IMR-90 (cell line): ENCODE data around the gene PSMB3. TPM values are rescaled to one million over a fixed set of nuclear protein-coding genes. Genes with fewer than 3 reads are reported as not detected.
A peak's percentile ranks its signal among the peaks of the same experiment; 100 is the strongest.

Experiments used
- ATAC-seq: fragments of 200-7000 bp; cut with Tn5 transposase; 2 replicates; pipeline ENCODE4 v1.9.1; 2020; ENCODE audit warnings: low read depth, mild to moderate bottlenecking, moderate library complexity
- BruUV-seq: library from RNA; stranded (reverse); fragments of 400-500 nt; replicated peaks from 2 replicates; lab custom pipeline; 2021; lab: Mats Ljungman, UMichigan
- CTCF ChIA-PET: fragments of 300-600 bp; formaldehyde crosslinking; extraction: SDS; loops from one replicate; lab custom pipeline; 2021; ENCODE audit warnings: antibody characterized with exemption; lab: Yijun Ruan, JAX
- POLR2A ChIA-PET: fragments of 300-600 bp; sonication (Branson Sonifier 250); formaldehyde crosslinking; loops from one replicate; lab custom pipeline; 2022; ENCODE audit warnings: antibody characterized with exemption; ENCODE audit not compliant: unreplicated experiment; lab: Charles Lee
- DNase-seq: peaks from one replicate; pipeline ENCODE4 v3.0.0; 2013
- H2AFZ ChIP-seq: replicated peaks from 2 replicates; pipeline ENCODE3; 2013; ENCODE audit warnings: low read length, mild to moderate bottlenecking; ENCODE audit not compliant: poor library complexity
- H2AK5ac ChIP-seq: 2 replicates; pipeline ENCODE4 v1.6.1; 2013; ENCODE audit warnings: low read depth, low read length, inconsistent platforms
- H2AK9ac ChIP-seq: replicated peaks from 2 replicates; pipeline ENCODE3; 2013; ENCODE audit warnings: mild to moderate bottlenecking, low read depth, low read length, moderate library complexity; ENCODE audit not compliant: poor library complexity
- H2BK120ac ChIP-seq: 2 replicates; pipeline ENCODE4 v1.6.1; 2013; ENCODE audit warnings: low read depth, low read length, inconsistent platforms
- H2BK15ac ChIP-seq: 3 replicates; pipeline ENCODE4 v1.6.1; 2013; ENCODE audit warnings: low read depth, low read length, inconsistent platforms
- H2BK20ac ChIP-seq: 2 replicates; pipeline ENCODE4 v1.6.1; 2013; ENCODE audit warnings: low read depth, mild to moderate bottlenecking, inconsistent platforms, low read length, moderate library complexity
- H2BK5ac ChIP-seq: 2 replicates; pipeline ENCODE4 v1.6.1; 2013; ENCODE audit warnings: mild to moderate bottlenecking, low read depth, low read length, inconsistent platforms; ENCODE audit not compliant: poor library complexity, severe bottlenecking
- H3K14ac ChIP-seq: replicated peaks from 2 replicates; pipeline ENCODE4 v1.6.1; 2013; ENCODE audit warnings: low read depth, low read length, inconsistent platforms
- H3K18ac ChIP-seq: 2 replicates; pipeline ENCODE4 v1.6.1; 2013; ENCODE audit warnings: low read depth, low read length, control low read depth
- H3K23ac ChIP-seq: 2 replicates; pipeline ENCODE4 v1.6.1; 2013; ENCODE audit warnings: low read depth, low read length, inconsistent platforms
- H3K27ac ChIP-seq: 2 replicates; pipeline ENCODE4 v1.5.1; 2013; ENCODE audit warnings: mild to moderate bottlenecking, control low read depth, low read length; ENCODE audit not compliant: insufficient read depth
- H3K27me3 ChIP-seq: 2 replicates; pipeline ENCODE4 v1.6.1; 2013; ENCODE audit warnings: low read length; ENCODE audit not compliant: control insufficient read depth, insufficient read depth
- H3K36me3 ChIP-seq: 2 replicates; pipeline ENCODE4 v1.6.1; 2013; ENCODE audit warnings: low read length, mixed read lengths; ENCODE audit not compliant: control insufficient read depth, insufficient read depth
- H3K4ac ChIP-seq: 2 replicates; pipeline ENCODE4 v1.6.1; 2013; ENCODE audit warnings: low read depth, low read length, inconsistent platforms
- H3K4me1 ChIP-seq: 2 replicates; pipeline ENCODE4 v1.6.1; 2013; ENCODE audit warnings: low read length, mixed read lengths; ENCODE audit not compliant: control insufficient read depth, insufficient read depth
- H3K4me2 ChIP-seq: 2 replicates; pipeline ENCODE4 v1.6.1; 2013; ENCODE audit warnings: low read depth, mild to moderate bottlenecking, control low read depth, low read length, moderate library complexity
- H3K4me3 ChIP-seq: 2 replicates; pipeline ENCODE4 v1.5.1; 2013; ENCODE audit warnings: low read depth, mild to moderate bottlenecking, control low read depth, low read length, moderate library complexity; ENCODE audit not compliant: insufficient read depth
- H3K56ac ChIP-seq: 2 replicates; pipeline ENCODE4 v1.6.1; 2013; ENCODE audit warnings: low read length, inconsistent platforms; ENCODE audit not compliant: insufficient read depth; ENCODE audit errors: extremely low read depth
- H3K79me1 ChIP-seq, 2 experiments: 2 replicates each; pipeline ENCODE4 v1.6.1; 2013; ENCODE audit warnings: low read length in 2 of 2, inconsistent platforms in 1 of 2, low read depth in 1 of 2
- H3K9ac ChIP-seq: 2 replicates; pipeline ENCODE4 v1.6.1; 2013; ENCODE audit warnings: low read depth, low read length, control low read depth
- H3K9me1 ChIP-seq: 2 replicates; pipeline ENCODE4 v1.6.1; 2013; ENCODE audit warnings: low read length, inconsistent platforms; ENCODE audit not compliant: insufficient read depth
- H3K9me3 ChIP-seq: 2 replicates; pipeline ENCODE4 v1.6.1; 2013; ENCODE audit warnings: low read length; ENCODE audit not compliant: control insufficient read depth, insufficient read depth
- H4K20me1 ChIP-seq: 2 replicates; pipeline ENCODE4 v1.6.1; 2013; ENCODE audit warnings: low read length, inconsistent platforms; ENCODE audit not compliant: insufficient read depth
- H4K5ac ChIP-seq: 2 replicates; pipeline ENCODE4 v1.6.1; 2013; ENCODE audit warnings: mild to moderate bottlenecking, low read depth, low read length, control low read depth
- H4K8ac ChIP-seq, 2 experiments: 2 replicates each; pipeline ENCODE4 v1.6.1; 2013; ENCODE audit warnings: low read depth in 2 of 2, low read length in 2 of 2, control low read depth in 1 of 2, inconsistent platforms in 1 of 2
- H4K91ac ChIP-seq: 2 replicates; pipeline ENCODE4 v1.6.1; 2013; ENCODE audit warnings: low read depth, low read length, inconsistent platforms; ENCODE audit not compliant: insufficient read depth
- CHD1 ChIP-seq: IDR thresholded peaks from 2 replicates; pipeline ENCODE4 v1.6.1; 2012; ENCODE audit warnings: low read depth, low read length, improper control_type of control experiment
- POLR2A ChIP-seq: IDR thresholded peaks from 2 replicates; pipeline ENCODE4 v1.6.1; 2012; ENCODE audit warnings: mild to moderate bottlenecking, low read depth, low read length
- RAD21 ChIP-seq: IDR thresholded peaks from 2 replicates; pipeline ENCODE4 v1.6.1; 2012; ENCODE audit warnings: low read length, improper control_type of control experiment
- SMC3 ChIP-seq: fragments of 150-350 bp; IDR thresholded peaks from 2 replicates; pipeline ENCODE4 v1.6.1; 2016; ENCODE audit warnings: low read depth, mild to moderate bottlenecking, antibody characterized with exemption, low read length, moderate library complexity
- WGBS, 2 experiments: methylation state at CpG; one replicate each; pipeline versions ENCODE4 v1.1.5 to v1.1.7; 2013; ENCODE audit warnings: missing lambda C conversion rate in 2 of 2; ENCODE audit not compliant: insufficient read length in 1 of 2; ENCODE audit errors: extremely low coverage in 2 of 2; 5-methylcytosine and 5-hydroxymethylcytosine counted together
- dilution Hi-C: fragments of 300-500 bp; cut with HindIII; formaldehyde crosslinking; loops from one replicate; pipeline ENCODE4 v1.14.3; 2018; ENCODE audit warnings: low sequenced_read_pairs; ENCODE audit not compliant: unreplicated experiment
- in situ Hi-C: fragments of 300-500 bp; cut with MboI; formaldehyde crosslinking; loops from 3 replicates; pipeline ENCODE4 v1.14.3; 2019; ENCODE audit warnings: low sequenced_read_pairs, inconsistent platforms, mixed read lengths
- intact Hi-C: fragments of 100-400 bp; cut with micrococcal nuclease; formaldehyde crosslinking; loops from 2 replicates; pipeline ENCODE4 v1.10.0; 2022
- polyA plus RNA-seq, 3 experiments: library from polyadenylated mRNA; depleted of rRNA; stranded (reverse); fragments of >200 nt; gene quantifications; 2 replicates each; pipeline ENCODE4 v1.2.3, GENCODE V29; 2012; ENCODE audit warnings: low replicate concordance in 1 of 3
- total RNA-seq: library from RNA; depleted of rRNA; stranded (reverse); fragments of >200 nt; gene quantifications from 2 replicates; pipeline ENCODE4 v1.2.3, GENCODE V29; 2012
- TF ChIP-seq, protein P1 (sequence below): conservative IDR thresholded peaks from 2 replicates; pipeline ENCODE4 v1.5.1; 2012; ENCODE audit warnings: mild to moderate bottlenecking, low read depth, low read length, improper control_type of control experiment

The PSMB3 gene
- total and polyA plus RNA-seq, 2 of the 4 experiments (the other 2 are of a cell fraction) = 480 to 828 TPM

- Histone ChIP-seq H2BK5ac (no peak overlapping the region), H2BK15ac (no peak overlapping the region), H2AK9ac (peak overlapping the region; percentile 5), H4K8ac (no peak overlapping the region), H3K27me3 (no peaks in the 10 kb centered on the region), H3K9me3 (no peaks in the 10 kb centered on the region), H3K4me3 (no peak overlapping the region), H4K20me1 (peaks cover 12% of the 10 kb centered on the region; the same call in 1 of the 2 replicates), H3K56ac (no peak overlapping the region), H2BK120ac (no peak overlapping the region), H3K4me1 (no peaks in the 10 kb centered on the region), H3K27ac (no peak overlapping the region), H3K23ac (no peak overlapping the region), H3K9ac (no peak overlapping the region), H3K4me2 (no peak overlapping the region), H3K14ac (no peak overlapping the region), H2BK20ac (no peak overlapping the region), H4K91ac (no peak overlapping the region), H2AK5ac (no peak overlapping the region), H4K5ac (no peak overlapping the region), H3K36me3 (peaks cover 60% of the 10 kb centered on the region), H3K9me1 (0 out of 2 replicates have a peak, but pooled peaks cover 7% of the 10 kb centered on the region), H3K79me1 (peaks cover 20 to 35% of the 10 kb centered on the region in 2 experiments), H3K18ac (no peak overlapping the region), H2AFZ (no peak overlapping the region), H3K4ac (no peak overlapping the region)
- ChIA-PET POLR2A (no interaction called here), CTCF (no interaction called here)
- BruUV-seq = no TSS peak
- ATAC-seq (peak; percentile 21; the same call in 1 of the 2 replicates), DNase-seq (peak; percentile 32)
- peak; percentile 62 for TF ChIP-seq RAD21
- TF ChIP-seq SMC3 = peak; percentile 38; the same call in 1 of the 2 replicates
- no peak for TF ChIP-seq POLR2A
- TF ChIP-seq, protein P1, sequence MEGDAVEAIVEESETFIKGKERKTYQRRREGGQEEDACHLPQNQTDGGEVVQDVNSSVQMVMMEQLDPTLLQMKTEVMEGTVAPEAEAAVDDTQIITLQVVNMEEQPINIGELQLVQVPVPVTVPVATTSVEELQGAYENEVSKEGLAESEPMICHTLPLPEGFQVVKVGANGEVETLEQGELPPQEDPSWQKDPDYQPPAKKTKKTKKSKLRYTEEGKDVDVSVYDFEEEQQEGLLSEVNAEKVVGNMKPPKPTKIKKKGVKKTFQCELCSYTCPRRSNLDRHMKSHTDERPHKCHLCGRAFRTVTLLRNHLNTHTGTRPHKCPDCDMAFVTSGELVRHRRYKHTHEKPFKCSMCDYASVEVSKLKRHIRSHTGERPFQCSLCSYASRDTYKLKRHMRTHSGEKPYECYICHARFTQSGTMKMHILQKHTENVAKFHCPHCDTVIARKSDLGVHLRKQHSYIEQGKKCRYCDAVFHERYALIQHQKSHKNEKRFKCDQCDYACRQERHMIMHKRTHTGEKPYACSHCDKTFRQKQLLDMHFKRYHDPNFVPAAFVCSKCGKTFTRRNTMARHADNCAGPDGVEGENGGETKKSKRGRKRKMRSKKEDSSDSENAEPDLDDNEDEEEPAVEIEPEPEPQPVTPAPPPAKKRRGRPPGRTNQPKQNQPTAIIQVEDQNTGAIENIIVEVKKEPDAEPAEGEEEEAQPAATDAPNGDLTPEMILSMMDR = peak; percentile 40
- TF ChIP-seq CHD1 = no peak
- intact Hi-C loops = no loop called here
- dilution Hi-C loops = no loop called here
- 79% methylated on average over 4 of the region's 4 CpGs; no CpG with 5 or more reads in 1 of the 2 experiments for WGBS, 2 experiments
- in situ Hi-C loops = no loop called here
These were observed 9.1 kb downstream of the PSMB3 start for GRCh38 chr17:38761612-38762011.
